Stomach (tissue), 9 donors: ENCODE measurements around the gene ZBTB46. TPM values are rescaled to one million over a fixed set of nuclear protein-coding genes. Genes with fewer than 3 reads are reported as not detected.
A peak's percentile ranks its signal among the peaks of the same experiment; 100 is the strongest.

Experiments used
- DNase-seq, 2 donors: peaks; one replicate each; pipeline versions ENCODE4 v3.0.0 to v3.0.0-alpha.2; 2013 to 2019
- H3K27ac ChIP-seq, 5 donors: fragments of 200-600 bp in 4 of 5; sonication (generic) in 4 of 5; one replicate each; pipeline ENCODE4 v1.5.1; 2013 to 2019; ENCODE audit warnings: mild to moderate bottlenecking in 1 of 5, moderate library complexity in 1 of 5
- H3K27me3 ChIP-seq, 3 donors: fragments of 200-600 bp; sonication (generic); one replicate each; pipeline ENCODE4 v1.5.1; 2017 to 2019; ENCODE audit warnings: mixed run types in 1 of 3
- H3K36me3 ChIP-seq, 4 donors: fragments of 200-600 bp; sonication (generic); 1 replicate in 3 of 4; 2 replicates in 1 of 4; pipeline ENCODE4 v1.5.1; 2016 to 2019
- H3K4me1 ChIP-seq, 4 donors: fragments of 200-600 bp; sonication (generic); one replicate each; pipeline ENCODE4 v1.5.1; 2016 to 2019
- H3K4me3 ChIP-seq, 4 donors: fragments of 200-600 bp; sonication (generic) in 3 of 4; one replicate each; pipeline ENCODE4 v1.5.1; 2016 to 2019; ENCODE audit warnings: mild to moderate bottlenecking in 1 of 4
- H3K9me3 ChIP-seq, 4 donors: fragments of 200-600 bp; sonication (generic); one replicate each; pipeline ENCODE4 v1.5.1; 2016 to 2019
- CTCF ChIP-seq, 7 experiments: fragments of 450-650 bp in 4 of 7; fragments of 200-600 bp in 3 of 7; sonication (generic) in 3 of 7; IDR thresholded peaks; one replicate each; pipeline ENCODE4 v1.5.1; 2016 to 2019; ENCODE audit warnings: antibody characterized with exemption in 7 of 7, control low read depth in 2 of 7, mild to moderate bottlenecking in 1 of 7
- EP300 ChIP-seq: sonication (generic); formaldehyde crosslinking; IDR thresholded peaks from one replicate; pipeline ENCODE4 v1.6.1; 2017; ENCODE audit warnings: antibody characterized with exemption
- POLR2A ChIP-seq, 4 donors: fragments of 450-650 bp; IDR thresholded peaks; one replicate each; pipeline ENCODE4 v1.6.1; 2016; ENCODE audit warnings: antibody characterized with exemption in 4 of 4, control low read depth in 2 of 4, mild to moderate bottlenecking in 1 of 4, moderate library complexity in 1 of 4
- POLR2AphosphoS5 ChIP-seq, 3 donors: sonication (generic); formaldehyde crosslinking; IDR thresholded peaks; one replicate each; pipeline ENCODE4 v1.6.1; 2016; ENCODE audit warnings: antibody characterized with exemption in 3 of 3
- WGBS, 5 donors: extraction: QIAGEN DNeasy Blood & Tissue Kit in 3 of 5; methylation state at CpG; one replicate each; pipeline versions ENCODE4 v1.1.5 to v1.1.7; 2013 to 2018; 5-methylcytosine and 5-hydroxymethylcytosine counted together
- intact Hi-C: fragments of 100-400 bp; cut with DNase I; formaldehyde crosslinking; loops from one replicate; pipeline ENCODE4 v1.15.1; 2023; ENCODE audit warnings: low total_unique reads
- polyA plus RNA-seq, 3 donors: library from polyadenylated mRNA; stranded (reverse); fragments of 200-250 nt; gene quantifications; one replicate each; pipeline ENCODE4 v1.2.3, GENCODE V29; 2013
- total RNA-seq, 5 donors: library from RNA; depleted of rRNA; stranded (reverse); fragments of >200 nt; gene quantifications; one replicate each; pipeline versions ENCODE4 v1.1.0 to v1.2.3, GENCODE V29; 2014 to 2016
- donor health status: healthy with polysubstance abuse.
- donor health status: Bipolar disorder and iron deficiency.
- donor health status: healthy.

Gene ZBTB46
- total and polyA plus RNA-seq, 8 donors = 0.58 to 13.4 (median 2.5) TPM

GRCh38 chr20:63711085-63711645, 119.9 kb downstream of the ZBTB46 start:
- Histone ChIP-seq H3K4me3 (no peak overlapping the region), H3K36me3 (peaks cover 15 to 78% (median 74%) of the 10 kb centered on the region in 4 donors), H3K9me3 (peaks cover 0 to 11% (median 9%) of the 10 kb centered on the region in 4 donors), H3K4me1 (peaks cover 23 to 46% (median 39%) of the 10 kb centered on the region in 4 donors), H3K27me3 (no peaks in the 10 kb centered on the region), H3K27ac (no peak overlapping the region)
- intact Hi-C loops = no loop called here
- DNase-seq = no peak
- WGBS, 5 donors = 79 to 85% (median 82%) methylated on average over 12 of the region's 12 CpGs
- TF ChIP-seq CTCF (IDR thresholded peaks at IDR 0.05) = no peak
- no peak for TF ChIP-seq EP300
- no peak for TF ChIP-seq POLR2A (IDR thresholded peaks at IDR 0.05)
- TF ChIP-seq POLR2AphosphoS5 (IDR thresholded peaks at IDR 0.05) = no peak

GRCh38 chr20:63709149-63709527, 121.9 kb downstream of the ZBTB46 start:
- Histone ChIP-seq H3K36me3 (peaks cover 33 to 79% (median 77%) of the 10 kb centered on the region in 4 donors), H3K4me1 (peaks cover 25 to 54% (median 41%) of the 10 kb centered on the region in 4 donors), H3K27ac (peak overlapping the region in 1 of 5 donors; percentile 96), H3K9me3 (no peaks in the 10 kb centered on the region), H3K4me3 (peak overlapping the region; percentile 93 to 98 (median 94)), H3K27me3 (no peaks in the 10 kb centered on the region)
- TF ChIP-seq POLR2A (IDR thresholded peaks at IDR 0.05) = no peak
- TF ChIP-seq POLR2AphosphoS5 (IDR thresholded peaks at IDR 0.05) = no peak
- no peak for TF ChIP-seq CTCF (IDR thresholded peaks at IDR 0.05)
- no peak for TF ChIP-seq EP300
- no peak for DNase-seq
- 87 to 93% (median 92%) methylated on average over 17 of the region's 17 CpGs for WGBS, 5 donors
- intact Hi-C loops = no loop called here

GRCh38 chr20:63708301-63709148, 122.5 kb downstream of the ZBTB46 start:
- peak in 1 of 2 donors; percentile 40 for DNase-seq
- Histone ChIP-seq H3K36me3 (peaks cover 33 to 79% (median 78%) of the 10 kb centered on the region in 4 donors), H3K27ac (peak overlapping the region; percentile 88 to 96 (median 91)), H3K4me3 (peak overlapping the region; percentile 93 to 98 (median 94)), H3K27me3 (no peaks in the 10 kb centered on the region), H3K9me3 (no peaks in the 10 kb centered on the region), H3K4me1 (peaks cover 25 to 51% (median 40%) of the 10 kb centered on the region in 4 donors)
- TF ChIP-seq POLR2AphosphoS5 (IDR thresholded peaks at IDR 0.05) (no peak), EP300 (no peak), CTCF (IDR thresholded peaks at IDR 0.05) (no peak), POLR2A (IDR thresholded peaks at IDR 0.05) (no peak)
- 18 to 54% (median 20%) methylated on average over 23 to 66 of the region's 67 CpGs for WGBS, 5 donors
- intact Hi-C loops = no loop called here

GRCh38 chr20:63707558-63708300, 123.3 kb downstream of the ZBTB46 start, which contains the start of the genes ARFRP1 and ZGPAT:
TSS of gene ARFRP1 (minus strand) at chr20:63707976. CDS start at chr20:63707091, 885 bp downstream.
TSS of gene ZGPAT (plus strand) at chr20:63708039. CDS start at chr20:63708581, 542 bp downstream.
- Histone ChIP-seq H3K4me1 (peaks cover 25 to 51% (median 40%) of the 10 kb centered on the region in 4 donors), H3K27me3 (no peaks in the 10 kb centered on the region), H3K4me3 (peak within 1 kb of the TSS; percentile 93 to 98 (median 94)), H3K36me3 (peaks cover 33 to 79% (median 74%) of the 10 kb centered on the region in 4 donors), H3K27ac (peak within 1 kb of the TSS; percentile 88 to 96 (median 91)), H3K9me3 (no peaks in the 10 kb centered on the region)
- peak; percentile 91 to 96 for DNase-seq
- 0 to 2% (median 0%) methylated on average over 26 to 98 of the region's 98 CpGs for WGBS, 5 donors
- no peak for TF ChIP-seq POLR2A (IDR thresholded peaks at IDR 0.05)
- no peak for TF ChIP-seq CTCF (IDR thresholded peaks at IDR 0.05)
- peak; percentile 87 to 96 (median 91) for TF ChIP-seq POLR2AphosphoS5 (IDR thresholded peaks at IDR 0.05)
- intact Hi-C loops = no loop called here
